HepG2 (cell line): Measurements from ENCODE around the gene CCDC57. TPM values are rescaled to one million over a fixed set of nuclear protein-coding genes. Genes with fewer than 3 reads are reported as not detected.

Experiments used
- ADNP ChIP-seq: sonication (generic); formaldehyde crosslinking; IDR thresholded peaks from 2 replicates; pipeline ENCODE4 v1.4.0; 2020; ENCODE audit warnings: missing genetic modification reagents
- AKAP8 ChIP-seq: sonication (generic); formaldehyde crosslinking; IDR thresholded peaks from 2 replicates; pipeline ENCODE4 v1.5.1; 2020; ENCODE audit warnings: mild to moderate bottlenecking, missing genetic modification reagents
- EED ChIP-seq: sonication (generic); formaldehyde crosslinking; IDR thresholded peaks from 2 replicates; pipeline ENCODE4 v1.5.0; 2020; ENCODE audit warnings: mild to moderate bottlenecking, missing genetic modification reagents
- FOXO4 ChIP-seq: sonication (generic); formaldehyde crosslinking; conservative IDR thresholded peaks from 2 replicates; pipeline ENCODE4 v1.8.1; 2023; ENCODE audit warnings: missing genetic modification reagents
- HMGXB4 ChIP-seq, 2 experiments: sonication (generic) in 1 of 2; formaldehyde crosslinking in 1 of 2; IDR thresholded peaks; 2 replicates each; pipeline versions ENCODE4 v1.4.0 to v1.6.1; 2018 to 2020; ENCODE audit warnings: missing genetic modification reagents in 2 of 2, borderline replicate concordance in 1 of 2, low read depth in 1 of 2, mild to moderate bottlenecking in 1 of 2, missing biosample characterization in 1 of 2
- HOXA9 ChIP-seq: sonication (generic); formaldehyde crosslinking; IDR thresholded peaks from 2 replicates; pipeline ENCODE4 v1.8.1; 2022; ENCODE audit warnings: missing genetic modification reagents, mild to moderate bottlenecking, moderate library complexity, borderline replicate concordance
- IRF2 ChIP-seq: IDR thresholded peaks from 2 replicates; pipeline ENCODE4 v1.6.1; 2018; ENCODE audit warnings: missing genetic modification reagents, missing compliant biosample characterization
- RFX3 ChIP-seq: IDR thresholded peaks from 2 replicates; pipeline ENCODE4 v1.6.1; 2016; ENCODE audit warnings: missing biosample characterization, missing genetic modification reagents
- SALL1 ChIP-seq: sonication (generic); formaldehyde crosslinking; IDR thresholded peaks from 2 replicates; pipeline ENCODE4 v1.8.0; 2022; ENCODE audit warnings: mild to moderate bottlenecking, missing genetic modification reagents
- SIN3B ChIP-seq: fragments of 150-350 bp; IDR thresholded peaks from 2 replicates; pipeline ENCODE4 v1.6.1; 2014; ENCODE audit warnings: low read length
- SMYD3 ChIP-seq: sonication (generic); formaldehyde crosslinking; IDR thresholded peaks from 2 replicates; pipeline ENCODE4 v1.8.1; 2023; ENCODE audit warnings: mild to moderate bottlenecking, missing genetic modification reagents
- ZBTB20 ChIP-seq: sonication (generic); formaldehyde crosslinking; IDR thresholded peaks from 2 replicates; pipeline ENCODE4 v1.8.1; 2023; ENCODE audit warnings: missing genetic modification reagents, low read depth, mild to moderate bottlenecking, borderline replicate concordance
- ZFP37 ChIP-seq: sonication (generic); formaldehyde crosslinking; IDR thresholded peaks from 2 replicates; pipeline ENCODE4 v1.4.0; 2020; ENCODE audit warnings: missing genetic modification reagents, borderline replicate concordance
- ZNF138 ChIP-seq: sonication (generic); formaldehyde crosslinking; IDR thresholded peaks from 2 replicates; pipeline ENCODE4 v1.5.0; 2020; ENCODE audit warnings: mild to moderate bottlenecking, low read depth, missing genetic modification reagents
- ZNF75D ChIP-seq: sonication (generic); formaldehyde crosslinking; IDR thresholded peaks from 2 replicates; pipeline ENCODE4 v1.8.1; 2023; ENCODE audit warnings: missing genetic modification reagents, mild to moderate bottlenecking, borderline replicate concordance
- ZSCAN25 ChIP-seq: sonication (generic); formaldehyde crosslinking; IDR thresholded peaks from 2 replicates; pipeline ENCODE4 v1.8.0; 2022; ENCODE audit warnings: mild to moderate bottlenecking, missing genetic modification reagents
- ZSCAN31 ChIP-seq: sonication (generic); formaldehyde crosslinking; IDR thresholded peaks from 2 replicates; pipeline ENCODE4 v1.5.0; 2020; ENCODE audit warnings: low read depth, mild to moderate bottlenecking, missing genetic modification reagents
- polyA plus RNA-seq, 8 experiments: library from polyadenylated mRNA; depleted of rRNA in 3 of 8; stranded (reverse) in 7 of 8; unstranded in 1 of 8; fragments of >200 nt; fragmentation: Illumina TruSeq in 4 of 8; extraction: Trizol in 4 of 8; gene quantifications; 2 replicates each; pipeline versions ENCODE4 v1.2.1 to v1.2.3, GENCODE V29; 2011 to 2016; ENCODE audit warnings: low read depth in 4 of 8, missing spikeins in 1 of 8, mixed read lengths in 1 of 8; ENCODE audit not compliant: insufficient read depth in 1 of 8
- total RNA-seq, 5 experiments: library from RNA; depleted of rRNA; stranded (reverse); fragments of >200 nt; fragmentation: Illumina TruSeq; extraction: Trizol; gene quantifications; 2 replicates each; pipeline ENCODE4 v1.2.3, GENCODE V29; 2016; ENCODE audit warnings: low read depth in 1 of 5
- TF ChIP-seq, protein P1 (sequence below): sonication (generic); formaldehyde crosslinking; IDR thresholded peaks from 2 replicates; pipeline ENCODE4 v1.5.1; 2020; ENCODE audit warnings: mild to moderate bottlenecking, missing genetic modification reagents, moderate library complexity
- TF ChIP-seq, protein P2 (sequence below): sonication (generic); formaldehyde crosslinking; IDR thresholded peaks from 2 replicates; pipeline ENCODE4 v1.8.0; 2022; ENCODE audit warnings: missing genetic modification reagents, low read depth, mild to moderate bottlenecking, borderline replicate concordance
- TF ChIP-seq, protein P3 (sequence below): IDR thresholded peaks from 2 replicates; pipeline ENCODE4 v1.6.1; 2016

Gene CCDC57
- total and polyA plus RNA-seq, 2 of the 13 experiments (the other 11 are each of a cell fraction or from before 2014, with no cell fraction given), result 59.3 to 59.9 TPM

DNA sequence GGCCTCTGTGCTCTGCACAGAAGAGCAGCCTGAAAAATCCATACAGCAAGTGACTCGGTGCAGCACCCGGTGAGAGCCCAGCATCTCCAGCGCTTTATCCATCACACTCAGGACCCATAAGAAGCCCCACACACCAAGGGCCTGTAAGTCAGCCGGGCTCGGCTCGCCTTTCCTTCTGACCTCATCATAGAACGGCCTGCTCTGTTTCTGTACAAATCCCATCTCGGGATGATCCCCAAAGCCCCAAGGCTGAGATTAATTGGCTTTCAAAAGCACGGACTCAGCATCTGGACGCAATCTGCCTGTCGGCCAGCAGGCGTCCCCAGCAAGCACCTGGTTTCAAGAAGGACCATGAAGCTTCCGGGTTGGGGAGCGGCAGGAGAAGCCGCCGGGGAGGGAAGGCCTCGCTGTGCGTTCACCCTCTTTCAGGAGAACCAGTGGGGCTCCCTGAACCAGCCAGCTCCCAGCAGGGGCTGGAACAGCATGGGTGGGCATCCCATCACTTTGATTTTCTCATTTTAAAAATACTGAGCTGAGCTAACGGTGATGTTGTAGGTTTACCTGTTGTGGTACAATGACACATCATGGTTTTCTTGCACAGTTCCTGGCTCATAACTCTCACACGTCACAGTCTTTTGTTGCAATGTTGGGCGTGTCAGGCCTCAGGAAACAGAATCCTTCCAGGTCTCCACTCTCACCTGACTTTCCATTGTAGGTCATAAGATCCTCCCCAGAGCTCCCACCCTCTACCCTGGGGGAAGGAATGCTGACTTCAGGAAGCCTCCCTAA, 6.7 kb downstream of the CCDC57 start (continued):
- TF ChIP-seq ZFP37 (no peak), HOXA9 (no peak), FOXO4 (CRISPR knock-in tag) (0 out of 2 replicates have a peak, but pooled peaks have one; percentile 62), SALL1 (peak; percentile 72), ZSCAN25 (CRISPR knock-in tag) (peak; percentile 72; the same call in 1 of the 2 replicates), SIN3B (no peak), IRF2 (peak; percentile 90), AKAP8 (peak; percentile 82; the same call in 1 of the 2 replicates), ADNP (CRISPR knock-in tag) (no peak), ZNF75D (no peak), HMGXB4 (CRISPR knock-in tag; IDR thresholded peaks at IDR 0.05; ENCODE audit: borderline replicate concordance in 1 of 2, low read depth in 1 of 2) (peak; percentile 79 to 93; a peak in 3 of 4 replicates), SMYD3 (CRISPR knock-in tag) (no peak), RFX3 (CRISPR knock-in tag) (0 out of 2 replicates have a peak, but pooled peaks have one; percentile 16), ZSCAN31 (CRISPR knock-in tag) (no peak), EED (CRISPR knock-in tag) (0 out of 2 replicates have a peak, but pooled peaks have one; percentile 49), ZNF138 (no peak), ZBTB20 (no peak)
- TF ChIP-seq, protein P1, sequence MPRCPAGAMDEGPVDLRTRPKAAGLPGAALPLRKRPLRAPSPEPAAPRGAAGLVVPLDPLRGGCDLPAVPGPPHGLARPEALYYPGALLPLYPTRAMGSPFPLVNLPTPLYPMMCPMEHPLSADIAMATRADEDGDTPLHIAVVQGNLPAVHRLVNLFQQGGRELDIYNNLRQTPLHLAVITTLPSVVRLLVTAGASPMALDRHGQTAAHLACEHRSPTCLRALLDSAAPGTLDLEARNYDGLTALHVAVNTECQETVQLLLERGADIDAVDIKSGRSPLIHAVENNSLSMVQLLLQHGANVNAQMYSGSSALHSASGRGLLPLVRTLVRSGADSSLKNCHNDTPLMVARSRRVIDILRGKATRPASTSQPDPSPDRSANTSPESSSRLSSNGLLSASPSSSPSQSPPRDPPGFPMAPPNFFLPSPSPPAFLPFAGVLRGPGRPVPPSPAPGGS (CRISPR knock-in tag), result peak; percentile 80
- TF ChIP-seq, protein P2, sequence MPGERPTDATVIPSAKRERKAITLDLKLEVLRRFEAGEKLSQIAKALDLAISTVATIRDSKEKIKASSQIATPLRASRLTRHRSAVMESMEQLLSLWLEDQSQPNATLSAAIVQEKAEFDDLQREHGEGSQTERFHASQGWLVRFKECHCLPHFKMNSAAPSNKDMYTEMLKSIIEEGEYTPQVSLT (CRISPR knock-in tag), result no peak
- TF ChIP-seq, protein P3, sequence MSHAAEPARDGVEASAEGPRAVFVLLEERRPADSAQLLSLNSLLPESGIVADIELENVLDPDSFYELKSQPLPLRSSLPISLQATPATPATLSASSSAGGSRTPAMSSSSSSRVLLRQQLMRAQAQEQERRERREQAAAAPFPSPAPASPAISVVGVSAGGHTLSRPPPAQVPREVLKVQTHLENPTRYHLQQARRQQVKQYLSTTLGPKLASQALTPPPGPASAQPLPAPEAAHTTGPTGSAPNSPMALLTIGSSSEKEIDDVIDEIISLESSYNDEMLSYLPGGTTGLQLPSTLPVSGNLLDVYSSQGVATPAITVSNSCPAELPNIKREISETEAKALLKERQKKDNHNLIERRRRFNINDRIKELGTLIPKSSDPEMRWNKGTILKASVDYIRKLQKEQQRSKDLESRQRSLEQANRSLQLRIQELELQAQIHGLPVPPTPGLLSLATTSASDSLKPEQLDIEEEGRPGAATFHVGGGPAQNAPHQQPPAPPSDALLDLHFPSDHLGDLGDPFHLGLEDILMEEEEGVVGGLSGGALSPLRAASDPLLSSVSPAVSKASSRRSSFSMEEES, result peak; percentile 75
